PC-3 (cell line): ENCODE measurements around the gene TAAR2. TPM values are rescaled to one million over a fixed set of nuclear protein-coding genes. Genes with fewer than 3 reads are reported as not detected.
"Not testable (repeated sequence)": the region's sequence is repeated elsewhere in the genome, so short reads cannot be mapped to it uniquely, and the experiment has no call there.

Experiments used
- ATAC-seq: fragments of 200-7000 bp; cut with Tn5 transposase; 2 replicates; pipeline ENCODE4 v1.9.1; 2020; ENCODE audit warnings: mild to moderate bottlenecking, moderate library complexity
- BruUV-seq: library from RNA; stranded (reverse); fragments of 400-500 nt; replicated peaks from 2 replicates; lab custom pipeline; 2021; lab: Mats Ljungman, UMichigan
- CTCF ChIA-PET: fragments of 300-600 bp; sonication (Branson Sonifier 250); formaldehyde crosslinking; loops from one replicate; lab custom pipeline; 2022; ENCODE audit warnings: antibody characterized with exemption; lab: Charles Lee
- POLR2A ChIA-PET: fragments of 300-600 bp; sonication (Branson Sonifier 250); formaldehyde crosslinking; loops from one replicate; lab custom pipeline; 2022; ENCODE audit warnings: antibody characterized with exemption; ENCODE audit not compliant: unreplicated experiment; lab: Charles Lee
- DNase-seq: peaks from one replicate; pipeline ENCODE4 v3.0.0-alpha.2; 2015
- H2AFZ ChIP-seq: fragments of 300-600 bp; sonication (generic); 2 replicates; pipeline ENCODE4 v1.6.0; 2016; ENCODE audit warnings: antibody characterized with exemption, low read length
- H3F3A ChIP-seq: fragments of 300-600 bp; sonication (generic); one replicate; pipeline ENCODE4 v1.6.0; 2017; ENCODE audit warnings: antibody characterized with exemption, low read length, control low read depth, mild to moderate bottlenecking; ENCODE audit not compliant: unreplicated experiment
- H3K27ac ChIP-seq: fragments of 300-600 bp; sonication (generic); 2 replicates; pipeline ENCODE4 v1.5.1; 2016; ENCODE audit warnings: mild to moderate bottlenecking, low read length
- H3K27me3 ChIP-seq: fragments of 300-600 bp; sonication (generic); 2 replicates; pipeline ENCODE4 v1.6.1; 2016; ENCODE audit warnings: low read length, mixed read lengths
- H3K36me3 ChIP-seq: fragments of 300-600 bp; sonication (generic); 2 replicates; pipeline ENCODE4 v1.6.1; 2016; ENCODE audit warnings: low read depth, mixed run types, low read length, mixed read lengths
- H3K4me1 ChIP-seq: fragments of 300-600 bp; sonication (generic); 2 replicates; pipeline ENCODE4 v1.5.1; 2016; ENCODE audit warnings: low read length; ENCODE audit not compliant: insufficient read depth
- H3K4me2 ChIP-seq: fragments of 300-600 bp; sonication (generic); 2 replicates; pipeline ENCODE4 v1.6.0; 2016; ENCODE audit warnings: low read length
- H3K4me3 ChIP-seq: fragments of 300-600 bp; sonication (generic); 2 replicates; pipeline ENCODE4 v1.5.1; 2016; ENCODE audit warnings: mild to moderate bottlenecking, low read length, mixed read lengths
- H3K79me2 ChIP-seq: fragments of 300-600 bp; sonication (generic); 2 replicates; pipeline ENCODE4 v1.6.1; 2017; ENCODE audit warnings: low read length, mixed read lengths
- H3K9ac ChIP-seq: fragments of 300-600 bp; sonication (generic); 2 replicates; pipeline ENCODE4 v1.6.0; 2016; ENCODE audit warnings: mild to moderate bottlenecking, low read length
- H3K9me2 ChIP-seq: fragments of 300-600 bp; sonication (generic); replicated peaks from 2 replicates; pipeline ENCODE4 v1.6.1; 2016; ENCODE audit warnings: mixed run types, low read length, mixed read lengths
- H3K9me3 ChIP-seq: fragments of 300-600 bp; sonication (generic); 2 replicates; pipeline ENCODE4 v1.6.1; 2016; ENCODE audit warnings: low read length, mixed read lengths
- H4K20me1 ChIP-seq: fragments of 300-600 bp; sonication (generic); 2 replicates; pipeline ENCODE4 v1.6.1; 2016; ENCODE audit warnings: low read length, mixed read lengths
- CTCF ChIP-seq: fragments of 300-600 bp; sonication (generic); conservative IDR thresholded peaks from 2 replicates; pipeline ENCODE4 v1.5.1; 2017; ENCODE audit warnings: antibody characterized with exemption, low read depth, mild to moderate bottlenecking, low read length
- EZH2 ChIP-seq: fragments of 300-600 bp; sonication (generic); IDR thresholded peaks from one replicate; pipeline ENCODE4 v1.6.1; 2017; ENCODE audit warnings: antibody characterized with exemption, mild to moderate bottlenecking, low read length; ENCODE audit not compliant: unreplicated experiment
- EZH2phosphoT487 ChIP-seq: fragments of 300-600 bp; sonication (generic); IDR thresholded peaks from 2 replicates; pipeline ENCODE4 v1.6.1; 2018; ENCODE audit warnings: mild to moderate bottlenecking, antibody characterized with exemption, low read length, borderline replicate concordance
- intact Hi-C: fragments of 100-400 bp; cut with micrococcal nuclease; formaldehyde crosslinking; loops from 2 replicates; pipeline ENCODE4 v1.9.0; 2023
- total RNA-seq: library from RNA; depleted of rRNA; stranded (reverse); fragments of >200 nt; gene quantifications from 2 replicates; pipeline ENCODE4 v1.2.3, GENCODE V29; 2014

Gene TAAR2
- total RNA-seq, 1 experiment from 2014 or later, result not detected

- ChIA-PET CTCF (no interaction called here), POLR2A (no interaction called here)
- no peak overlapping the region for H3K9ac ChIP-seq
- intact Hi-C loops, result loop anchor here (2.0 kb wide), 1 partner anchor 38 kb away; no protein-coding TSS in a partner anchor
- no TSS peak for BruUV-seq
- ATAC-seq (no peak), DNase-seq (peak; percentile 5)
- H4K20me1 ChIP-seq, result no peaks in the 10 kb centered on the region
- H3K27ac ChIP-seq, result peak overlapping the region; percentile 9; the same call in 1 of the 2 replicates
- no peak overlapping the region for H3K4me3 ChIP-seq
- no peaks in the 10 kb centered on the region for H3K9me2 ChIP-seq
- no peaks in the 10 kb centered on the region for H3K9me3 ChIP-seq
- H3K4me1 ChIP-seq, result peaks cover 15% of the 10 kb centered on the region
- H3K79me2 ChIP-seq, result no peaks in the 10 kb centered on the region
- H3K4me2 ChIP-seq, result peak overlapping the region; percentile 10; the same call in 1 of the 2 replicates
- TF ChIP-seq EZH2phosphoT487, result no peak
- TF ChIP-seq CTCF, result no peak
- no peak for TF ChIP-seq EZH2
- no peaks in the 10 kb centered on the region for H3K27me3 ChIP-seq
- H3K36me3 ChIP-seq, result no peaks in the 10 kb centered on the region
- no peak overlapping the region for H2AFZ ChIP-seq
- H3F3A ChIP-seq, result no peaks in the 10 kb centered on the region
These were observed 24.8 kb upstream of the TAAR2 start for GRCh38 chr6:132648828-132649227.

GRCh38 chr6:132648356-132648755, 24.3 kb upstream of the TAAR2 start:
- ATAC-seq (peak; percentile 94), DNase-seq (peak; percentile 75)
- no peaks in the 10 kb centered on the region for H3K79me2 ChIP-seq
- BruUV-seq, result no TSS peak
- no peaks in the 10 kb centered on the region for H4K20me1 ChIP-seq
- no peaks in the 10 kb centered on the region for H3K9me2 ChIP-seq
- no peak for TF ChIP-seq EZH2phosphoT487
- TF ChIP-seq CTCF, result no peak
- POLR2A ChIA-PET, result no interaction called here
- H3K9ac ChIP-seq, result no peak overlapping the region
- H3K27ac ChIP-seq, result peak overlapping the region; percentile 9
- intact Hi-C loops, result loop anchor here (2.0 kb wide), 1 partner anchor 38 kb away; no protein-coding TSS in a partner anchor
- H3K4me3 ChIP-seq, result no peak overlapping the region
- no peaks in the 10 kb centered on the region for H3K36me3 ChIP-seq
- peaks cover 15% of the 10 kb centered on the region for H3K4me1 ChIP-seq
- no peaks in the 10 kb centered on the region for H3K9me3 ChIP-seq
- H3F3A ChIP-seq, result no peaks in the 10 kb centered on the region
- no peak overlapping the region for H2AFZ ChIP-seq
- no peaks in the 10 kb centered on the region for H3K27me3 ChIP-seq
- CTCF ChIA-PET, result no interaction called here
- H3K4me2 ChIP-seq, result peak overlapping the region; percentile 52; the same call in 1 of the 2 replicates

- TF ChIP-seq EZH2, result no peak
- no peak for TF ChIP-seq CTCF
- TF ChIP-seq EZH2phosphoT487, result no peak
- BruUV-seq, result no TSS peak
- H3K4me3 ChIP-seq, result no peak overlapping the region
- H3K4me2 ChIP-seq, result no peak overlapping the region
- ChIA-PET CTCF (no interaction called here), POLR2A (no interaction called here)
- H3K9me3 ChIP-seq, result no peaks in the 10 kb centered on the region
- intact Hi-C loops, result no loop called here
- no peaks in the 10 kb centered on the region for H3K9me2 ChIP-seq
- H3K27me3 ChIP-seq, result no peaks in the 10 kb centered on the region
- ATAC-seq, result no peak
- no peak overlapping the region for H3K9ac ChIP-seq
- DNase-seq, result no peak
- no peaks in the 10 kb centered on the region for H4K20me1 ChIP-seq
- no peak overlapping the region for H2AFZ ChIP-seq
- no peak overlapping the region for H3K27ac ChIP-seq
- peaks cover 6% of the 10 kb centered on the region for H3K4me1 ChIP-seq
- H3K79me2 ChIP-seq, result no peaks in the 10 kb centered on the region
- H3F3A ChIP-seq, result no peaks in the 10 kb centered on the region
- H3K36me3 ChIP-seq, result no peaks in the 10 kb centered on the region
These were observed 19.5 kb upstream of the TAAR2 start for GRCh38 chr6:132643547-132643946.

GRCh38 chr6:132637135-132637534, 13.1 kb upstream of the TAAR2 start:
- BruUV-seq, H3K9me2 ChIP-seq, H3K9me3 ChIP-seq, H4K20me1 ChIP-seq, H3F3A ChIP-seq, ATAC-seq, H3K27ac ChIP-seq, H3K79me2 ChIP-seq, H3K4me2 ChIP-seq, H3K36me3 ChIP-seq, H3K9ac ChIP-seq, H3K4me1 ChIP-seq, CTCF ChIA-PET, H2AFZ ChIP-seq, POLR2A ChIA-PET, H3K27me3 ChIP-seq, H3K4me3 ChIP-seq, intact Hi-C loops, DNase-seq: not testable (repeated sequence)
